H1 (cell line): ENCODE results near the gene KCNA2. TPM values are rescaled to one million over a fixed set of nuclear protein-coding genes. Genes with fewer than 3 reads are reported as not detected.

Source experiments
- CTCF ChIA-PET: fragments of 300-600 bp; sonication (Branson Sonifier 250); formaldehyde crosslinking; loops from one replicate; lab custom pipeline; 2021; ENCODE audit not compliant: partially characterized antibody; lab: Charles Lee
- POLR2A ChIA-PET: fragments of 300-600 bp; sonication (Branson Sonifier 250); formaldehyde crosslinking; loops from one replicate; lab custom pipeline; 2021; ENCODE audit warnings: inconsistent platforms; ENCODE audit not compliant: partially characterized antibody; lab: Charles Lee
- DNase-seq, 2 experiments: peaks; one replicate each; pipeline versions ENCODE4 v3.0.0 to v3.0.0-alpha.2; 2010 to 2022; ENCODE audit warnings: low spot score in 2 of 2, low read depth in 1 of 2, mixed read lengths in 1 of 2
- FAIRE-seq: peaks from 2 replicates; lab custom pipeline; 2011; peaks lifted over from hg19 to GRCh38; lab: Jason Lieb, UNC
- H2AFZ ChIP-seq: 2 replicates; pipeline ENCODE4 v1.8.1; 2012; ENCODE audit warnings: low read length, inconsistent platforms
- H2AK5ac ChIP-seq: 2 replicates; pipeline ENCODE4 v1.6.1; 2013; ENCODE audit warnings: low read depth, low read length
- H2BK120ac ChIP-seq: replicated peaks from 2 replicates; pipeline ENCODE3; 2013; ENCODE audit warnings: low read depth, low read length, inconsistent platforms
- H2BK12ac ChIP-seq: 2 replicates; pipeline ENCODE4 v1.6.1; 2013; ENCODE audit warnings: low read depth, low read length
- H2BK15ac ChIP-seq: 2 replicates; pipeline ENCODE4 v1.6.1; 2013; ENCODE audit warnings: low read length
- H2BK20ac ChIP-seq: 2 replicates; pipeline ENCODE4 v1.6.1; 2013; ENCODE audit warnings: low read length
- H2BK5ac ChIP-seq: 2 replicates; pipeline ENCODE4 v1.6.1; 2013; ENCODE audit warnings: low read depth, low read length
- H3K14ac ChIP-seq: 2 replicates; pipeline ENCODE4 v1.6.1; 2013; ENCODE audit warnings: inconsistent platforms; ENCODE audit not compliant: insufficient read length
- H3K18ac ChIP-seq: 2 replicates; pipeline ENCODE4 v1.6.1; 2013; ENCODE audit warnings: low read length; ENCODE audit errors: extremely low read depth
- H3K23ac ChIP-seq: 2 replicates; pipeline ENCODE4 v1.6.1; 2013; ENCODE audit warnings: inconsistent platforms; ENCODE audit not compliant: insufficient read length
- H3K23me2 ChIP-seq: 2 replicates; pipeline ENCODE4 v1.6.1; 2013; ENCODE audit warnings: low read depth, low read length
- H3K27ac ChIP-seq: 2 replicates; pipeline ENCODE4 v1.6.1; 2011; ENCODE audit warnings: low read depth, low read length, inconsistent platforms
- H3K27me3 ChIP-seq, 4 experiments: replicated peaks in 1 of 4; 1 replicate in 1 of 4; 2 replicates in 3 of 4; pipeline versions ENCODE4 v1.6.1 to v1.8.1; 2011 to 2013; ENCODE audit warnings: low read length in 3 of 4, mild to moderate bottlenecking in 3 of 4, inconsistent platforms in 2 of 4, mixed read lengths in 2 of 4, moderate library complexity in 1 of 4; ENCODE audit not compliant: control insufficient read depth in 3 of 4, insufficient read depth in 3 of 4; ENCODE audit errors: extremely low read depth in 1 of 4
- H3K36me3 ChIP-seq, 4 experiments: 2 replicates each; pipeline versions ENCODE4 v1.6.1 to v1.8.1; 2011 to 2013; ENCODE audit warnings: mild to moderate bottlenecking in 4 of 4, low read length in 3 of 4, moderate library complexity in 2 of 4, control low read depth in 1 of 4, inconsistent platforms in 1 of 4; ENCODE audit not compliant: insufficient read depth in 4 of 4, control insufficient read depth in 2 of 4
- H3K4ac ChIP-seq: replicated peaks from 2 replicates; pipeline ENCODE3; 2013; ENCODE audit warnings: low read length, low read depth, mixed read lengths, inconsistent platforms; ENCODE audit not compliant: insufficient read length
- H3K4me1 ChIP-seq, 4 experiments: replicated peaks in 1 of 4; 1 replicate in 1 of 4; 2 replicates in 3 of 4; pipeline versions ENCODE4 v1.6.1 to v1.8.1; 2011 to 2013; ENCODE audit warnings: low read length in 3 of 4, inconsistent platforms in 2 of 4, mixed read lengths in 1 of 4; ENCODE audit not compliant: insufficient read depth in 4 of 4, control insufficient read depth in 3 of 4
- H3K4me2 ChIP-seq, 2 experiments: 2 replicates each; pipeline versions ENCODE4 v1.6.1 to v1.8.1; 2011 to 2013; ENCODE audit warnings: low read depth in 2 of 2, low read length in 2 of 2, control low read depth in 1 of 2, inconsistent platforms in 1 of 2, mild to moderate bottlenecking in 1 of 2; ENCODE audit not compliant: insufficient read depth in 1 of 2
- H3K4me3 ChIP-seq, 4 experiments: fragments of 200-600, 300-600 bp in 1 of 4; sonication (generic), shearing (Covaris generic), sonication (Bioruptor Twin) in 1 of 4; 2 replicates each; pipeline versions ENCODE4 v1.5.1 to v1.8.1; 2011 to 2016; ENCODE audit warnings: low read length in 4 of 4, low read depth in 3 of 4, control low read depth in 2 of 4, inconsistent platforms in 2 of 4, mild to moderate bottlenecking in 2 of 4, mixed read lengths in 1 of 4, moderate library complexity in 1 of 4; ENCODE audit not compliant: insufficient read depth in 2 of 4; ENCODE audit errors: extremely low read depth in 1 of 4
- H3K56ac ChIP-seq: replicated peaks from 2 replicates; pipeline ENCODE3; 2013; ENCODE audit warnings: low read depth, mild to moderate bottlenecking, mixed read lengths, low read length, inconsistent platforms; ENCODE audit not compliant: insufficient read length
- H3K79me1 ChIP-seq: 2 replicates; pipeline ENCODE4 v1.6.1; 2013; ENCODE audit warnings: low read depth, low read length, control low read depth
- H3K79me2 ChIP-seq, 2 experiments: 2 replicates each; pipeline versions ENCODE4 v1.6.1 to v1.8.1; 2012 to 2013; ENCODE audit warnings: low read length in 2 of 2, mild to moderate bottlenecking in 2 of 2, inconsistent platforms in 1 of 2; ENCODE audit not compliant: insufficient read depth in 2 of 2, control insufficient read depth in 1 of 2
- H3K9ac ChIP-seq, 4 experiments: replicated peaks in 1 of 4; 1 replicate in 1 of 4; 2 replicates in 3 of 4; pipeline versions ENCODE4 v1.6.1 to v1.8.1; 2011 to 2013; ENCODE audit warnings: low read depth in 3 of 4, low read length in 3 of 4, control low read depth in 2 of 4, mild to moderate bottlenecking in 2 of 4, moderate library complexity in 2 of 4, inconsistent platforms in 1 of 4; ENCODE audit errors: extremely low read depth in 1 of 4
- H3K9me3 ChIP-seq, 2 experiments: 2 replicates each; pipeline versions ENCODE4 v1.6.1 to v1.8.1; 2012 to 2013; ENCODE audit warnings: mild to moderate bottlenecking in 2 of 2, moderate library complexity in 2 of 2, control low read depth in 1 of 2, inconsistent platforms in 1 of 2, low read depth in 1 of 2, low read length in 1 of 2, mixed read lengths in 1 of 2; ENCODE audit not compliant: insufficient read depth in 2 of 2
- H4K20me1 ChIP-seq, 2 experiments: replicated peaks in 1 of 2; 2 replicates each; pipeline versions ENCODE3 to v1.8.1; 2011 to 2013; ENCODE audit warnings: inconsistent platforms in 2 of 2, low read length in 2 of 2, mild to moderate bottlenecking in 1 of 2; ENCODE audit not compliant: insufficient read depth in 2 of 2, control insufficient read depth in 1 of 2
- H4K5ac ChIP-seq: 2 replicates; pipeline ENCODE4 v1.6.1; 2013; ENCODE audit warnings: low read length, low read depth, mixed read lengths, inconsistent platforms; ENCODE audit not compliant: insufficient read length
- H4K8ac ChIP-seq: 2 replicates; pipeline ENCODE4 v1.8.0; 2013; ENCODE audit warnings: mild to moderate bottlenecking, moderate library complexity, low read length, inconsistent platforms; ENCODE audit not compliant: insufficient read depth; ENCODE audit errors: extremely low read depth
- H4K91ac ChIP-seq: replicated peaks from 2 replicates; pipeline ENCODE3; 2013; ENCODE audit warnings: low read length, mixed read lengths, inconsistent platforms; ENCODE audit not compliant: insufficient read length
- CBX8 ChIP-seq: fragments of 300-800, 300-1000 bp; sonication (generic); IDR thresholded peaks from 2 replicates; pipeline ENCODE4 v1.7.1; 2016; ENCODE audit warnings: low read depth, low read length, borderline replicate concordance
- CREB1 ChIP-seq: IDR thresholded peaks from 2 replicates; pipeline ENCODE4 v1.6.1; 2012; ENCODE audit warnings: inconsistent platforms
- SIRT6 ChIP-seq: IDR thresholded peaks from one replicate; pipeline ENCODE4 v1.7.1; 2012; ENCODE audit warnings: low read length, inconsistent platforms
- WGBS, 2 experiments: shearing (Covaris generic) in 1 of 2; methylation state at CpG; one replicate each; pipeline versions ENCODE4 v1.1.6 to v1.1.7; 2013 to 2015; ENCODE audit warnings: low lambda C conversion rate in 2 of 2, mixed read lengths in 2 of 2, inconsistent platforms in 1 of 2, low coverage in 1 of 2, missing lambda C conversion rate in 1 of 2; ENCODE audit not compliant: insufficient replicate concordance in 2 of 2, insufficient coverage in 1 of 2, insufficient read length in 1 of 2; ENCODE audit errors: extremely low coverage in 1 of 2, missing lambda C conversion rate in 1 of 2; 5-methylcytosine and 5-hydroxymethylcytosine counted together
- polyA plus RNA-seq, 7 experiments: library from polyadenylated mRNA; depleted of rRNA in 3 of 7; stranded (reverse) in 5 of 7; unstranded in 2 of 7; fragments of >200 nt in 5 of 7; fragments of 200-250 nt in 2 of 7; gene quantifications; 1 replicate in 5 of 7; 2 replicates in 1 of 7; 4 replicates in 1 of 7; pipeline versions ENCODE4 v1.2.1 to v1.2.3, GENCODE V29; 2011 to 2013; ENCODE audit warnings: missing spikeins in 2 of 7, mixed read lengths in 2 of 7
- total RNA-seq: library from RNA; stranded (reverse); fragmentation: NEBNext Ultra II Directional; extraction: Animal tissue kit (Norgen Biotek cat#: 25700); gene quantifications from 2 replicates; pipeline ENCODE4 v1.2.1, GENCODE V29; 2021

Gene KCNA2
- total and polyA plus RNA-seq, 2 of the 8 experiments (the other 6 are each of a cell fraction or from before 2014, with no cell fraction given), result 0.26 to 0.78 TPM

DNA sequence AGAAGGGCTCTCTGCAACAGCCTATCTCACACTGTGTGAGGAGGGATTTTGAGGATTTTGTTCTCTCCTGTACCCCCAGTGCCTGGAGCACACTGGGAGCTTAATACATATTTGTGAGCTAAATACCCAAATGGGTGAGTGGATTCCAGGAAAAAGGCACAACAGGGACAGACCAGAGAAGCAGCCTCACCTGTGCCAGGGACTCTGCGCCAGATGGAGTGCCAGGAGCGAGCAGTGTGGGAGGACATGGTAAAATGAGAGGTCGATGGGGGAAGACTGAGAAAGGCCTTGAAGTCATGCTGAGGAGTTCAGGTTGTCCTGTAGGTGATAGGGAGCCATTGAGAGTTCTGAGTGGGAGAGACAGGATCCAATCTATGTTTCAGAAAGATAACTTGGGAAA is 11.0 kb upstream of the KCNA2 start:
- Histone ChIP-seq H3K79me1 (no peaks in the 10 kb centered on the region), H4K8ac (no peak overlapping the region), H3K27ac (no peak overlapping the region), H3K36me3 (no peaks in the 10 kb centered on the region), H3K23ac (no peak overlapping the region), H3K18ac (no peak overlapping the region), H2BK120ac (no peak overlapping the region), H3K23me2 (0 out of 2 replicates have a peak, but pooled peaks cover 2% of the 10 kb centered on the region), H3K4ac (no peak overlapping the region), H2BK15ac (no peak overlapping the region), H2BK5ac (no peak overlapping the region), H3K27me3 (peaks cover 0 to 18% (median 10%) of the 10 kb centered on the region in 4 experiments; a peak in 4 of 7 replicates), H3K4me2 (no peak overlapping the region), H3K79me2 (no peaks in the 10 kb centered on the region), H2BK20ac (no peak overlapping the region), H3K14ac (no peak overlapping the region), H4K20me1 (no peaks in the 10 kb centered on the region), H3K9ac (no peak overlapping the region), H4K91ac (no peak overlapping the region), H2AK5ac (no peak overlapping the region), H4K5ac (no peak overlapping the region), H2AFZ (no peak overlapping the region), H3K4me1 (peaks cover 0 to 2% (median 0%) of the 10 kb centered on the region in 4 experiments; a peak in 4 of 7 replicates), H3K9me3 (no peaks in the 10 kb centered on the region), H3K56ac (no peak overlapping the region), H2BK12ac (no peak overlapping the region), H3K4me3 (no peak overlapping the region)
- POLR2A ChIA-PET, result no interaction called here
- DNase-seq (no peak), FAIRE-seq (no peak)
- CTCF ChIA-PET, result interaction anchor here (0.7 to 10.5 kb wide), 17 partner anchors 9 to 166 kb away, joined by 3 to 189 read pairs (median 5); no protein-coding TSS in a partner anchor
- WGBS, 2 experiments, result 85% methylated on average over 3 of the region's 3 CpGs; no CpG with 5 or more reads in 1 of the 2 experiments
- TF ChIP-seq SIRT6 (no peak), CREB1 (no peak), CBX8 (no peak)
